ENCODE measurements around the gene RNF149. TPM values are rescaled to one million over a fixed set of nuclear protein-coding genes. Genes with fewer than 3 reads are reported as not detected.

Gene RNF149
- total RNA-seq, 1 donor from 2014 or later, result 45.0 TPM

DNA sequence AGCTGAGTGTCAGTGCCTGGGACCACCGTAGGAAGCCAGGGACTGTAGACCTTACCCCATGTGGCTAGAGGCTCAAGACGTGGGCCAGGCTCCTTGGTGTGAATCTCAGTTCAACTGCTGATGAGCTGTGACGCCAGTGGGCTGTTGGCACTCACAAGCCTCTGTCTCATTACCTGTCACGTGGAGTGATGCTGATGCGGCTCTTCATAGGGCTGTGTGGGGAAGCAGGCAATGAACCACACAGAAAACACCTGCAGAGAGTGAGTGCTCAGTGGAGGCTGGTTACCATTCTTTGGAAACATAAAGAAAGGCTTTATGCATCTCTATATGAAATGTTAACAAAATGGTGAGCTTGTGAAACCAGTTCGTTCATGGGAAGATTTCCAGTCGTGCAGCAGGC lies 42.7 kb upstream of the RNF149 start:
- TF ChIP-seq, protein P1, sequence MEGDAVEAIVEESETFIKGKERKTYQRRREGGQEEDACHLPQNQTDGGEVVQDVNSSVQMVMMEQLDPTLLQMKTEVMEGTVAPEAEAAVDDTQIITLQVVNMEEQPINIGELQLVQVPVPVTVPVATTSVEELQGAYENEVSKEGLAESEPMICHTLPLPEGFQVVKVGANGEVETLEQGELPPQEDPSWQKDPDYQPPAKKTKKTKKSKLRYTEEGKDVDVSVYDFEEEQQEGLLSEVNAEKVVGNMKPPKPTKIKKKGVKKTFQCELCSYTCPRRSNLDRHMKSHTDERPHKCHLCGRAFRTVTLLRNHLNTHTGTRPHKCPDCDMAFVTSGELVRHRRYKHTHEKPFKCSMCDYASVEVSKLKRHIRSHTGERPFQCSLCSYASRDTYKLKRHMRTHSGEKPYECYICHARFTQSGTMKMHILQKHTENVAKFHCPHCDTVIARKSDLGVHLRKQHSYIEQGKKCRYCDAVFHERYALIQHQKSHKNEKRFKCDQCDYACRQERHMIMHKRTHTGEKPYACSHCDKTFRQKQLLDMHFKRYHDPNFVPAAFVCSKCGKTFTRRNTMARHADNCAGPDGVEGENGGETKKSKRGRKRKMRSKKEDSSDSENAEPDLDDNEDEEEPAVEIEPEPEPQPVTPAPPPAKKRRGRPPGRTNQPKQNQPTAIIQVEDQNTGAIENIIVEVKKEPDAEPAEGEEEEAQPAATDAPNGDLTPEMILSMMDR (conservative IDR thresholded peaks at IDR 0.05; ENCODE audit: low read depth, low read length), result no peak
- H3K4me3 ChIP-seq (ENCODE audit: low read depth, low read length), result no peak overlapping the region
- no peak for DNase-seq (ENCODE audit: low read depth)

DNA sequence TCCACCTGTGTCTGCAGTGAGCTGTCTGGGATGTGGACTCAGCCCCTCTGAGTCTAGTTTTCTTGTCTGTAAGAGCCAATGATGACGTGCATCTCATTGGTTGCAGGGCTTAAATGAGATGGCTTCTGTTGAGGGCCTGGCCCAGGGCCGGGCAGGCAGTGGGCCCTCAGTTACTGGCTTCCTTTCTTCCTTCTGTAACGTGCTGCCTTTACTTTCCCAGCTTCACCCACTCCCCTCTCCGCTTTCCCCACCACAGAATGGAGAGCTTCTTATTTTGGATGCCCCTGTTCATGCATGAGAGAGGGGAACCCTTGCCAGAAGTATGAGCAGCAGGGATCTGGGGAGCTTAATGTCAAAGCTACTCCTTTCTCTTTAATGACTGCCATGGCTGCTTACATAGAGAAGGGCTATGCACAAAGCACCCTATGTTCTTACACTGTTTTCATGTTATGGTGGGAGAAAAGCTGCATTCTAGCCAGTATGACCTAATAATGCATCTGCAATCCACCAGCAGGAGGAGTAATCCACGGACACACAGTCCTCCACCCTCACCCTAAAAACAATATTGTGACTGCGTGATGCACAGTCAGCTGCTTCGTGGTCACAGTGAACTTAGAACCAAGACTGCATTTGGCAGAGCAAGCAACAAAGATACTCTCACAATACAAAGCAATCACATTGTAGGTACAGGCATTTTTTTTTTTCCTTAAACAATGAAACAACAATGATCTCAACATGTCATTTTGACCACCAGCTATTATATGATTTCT lies 41.6 kb upstream of the RNF149 start:
- DNase-seq (ENCODE audit: low read depth), result no peak
- H3K4me3 ChIP-seq (ENCODE audit: low read depth, low read length), result no peak overlapping the region
- TF ChIP-seq, protein P1 (conservative IDR thresholded peaks at IDR 0.05; ENCODE audit: low read depth, low read length), result peak; percentile 60

DNA sequence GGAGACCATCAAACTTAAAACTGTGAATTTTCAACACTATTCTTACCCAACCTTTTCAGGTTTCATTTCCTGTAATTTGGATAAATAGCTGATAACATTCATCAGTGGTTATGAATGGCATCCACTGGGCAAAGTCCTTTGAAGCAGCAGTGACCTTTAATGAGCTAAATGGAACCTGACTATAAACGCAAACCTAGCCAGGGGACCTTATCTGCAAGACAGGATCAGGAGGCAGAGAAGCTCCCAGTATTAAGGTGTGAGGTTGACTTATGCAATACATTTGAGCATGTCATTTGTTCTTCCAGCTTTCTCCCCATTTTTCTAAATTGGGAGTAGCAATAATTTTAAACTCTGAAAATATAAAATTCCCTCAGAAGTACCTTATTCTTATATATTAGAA lies 40.4 kb upstream of the RNF149 start:
- no peak overlapping the region for H3K4me3 ChIP-seq (ENCODE audit: low read depth, low read length)
- TF ChIP-seq, protein P1 (conservative IDR thresholded peaks at IDR 0.05; ENCODE audit: low read depth, low read length), result no peak
- DNase-seq (ENCODE audit: low read depth), result no peak

DNA sequence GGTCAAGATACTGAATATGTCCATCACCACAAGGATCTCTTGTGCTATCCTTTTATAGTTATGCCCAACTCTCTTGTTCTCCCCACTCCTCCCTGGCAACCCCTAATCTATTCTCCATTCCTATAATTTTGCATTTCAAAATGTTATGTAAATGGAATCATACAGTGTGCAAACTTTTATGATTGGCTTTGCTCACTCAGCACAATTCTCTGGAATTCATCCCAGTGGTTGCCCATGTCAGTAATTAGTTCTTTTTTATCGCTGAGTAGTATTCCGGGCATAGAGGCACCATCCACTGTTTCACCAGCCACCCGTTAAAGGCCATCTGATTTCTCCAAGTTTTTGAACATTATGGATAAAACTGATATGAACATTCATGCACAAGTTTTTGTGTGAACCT lies 38.4 kb upstream of the RNF149 start:
- no peak for DNase-seq (ENCODE audit: low read depth)
- TF ChIP-seq, protein P1 (conservative IDR thresholded peaks at IDR 0.05; ENCODE audit: low read depth, low read length), result no peak

DNA sequence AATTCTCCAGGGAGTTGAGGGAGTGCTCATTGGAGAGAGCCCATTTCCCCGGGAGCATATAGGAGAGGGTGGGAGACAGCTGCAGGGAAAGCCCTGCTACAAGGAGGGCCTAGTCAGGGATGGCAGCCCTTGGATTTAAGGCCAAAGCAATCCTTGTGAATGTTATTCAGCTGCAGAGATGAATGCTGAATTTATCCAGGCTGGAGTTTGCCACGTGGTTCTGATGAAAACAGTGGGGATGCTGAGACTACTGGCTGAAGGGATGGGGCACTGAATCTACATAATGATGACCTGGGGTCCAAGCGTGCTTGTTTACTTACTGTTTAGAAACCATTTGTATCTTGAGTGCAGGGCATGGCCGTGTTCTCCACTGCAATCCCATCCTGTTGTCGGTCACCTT lies 35.6 kb upstream of the RNF149 start:
- DNase-seq (ENCODE audit: low read depth), result no peak
- no peak overlapping the region for H3K4me3 ChIP-seq (ENCODE audit: low read depth, low read length)
- TF ChIP-seq, protein P1 (conservative IDR thresholded peaks at IDR 0.05; ENCODE audit: low read depth, low read length), result no peak

More for the DNA sequence above, 38.4 kb upstream of the RNF149 start:
- no peak overlapping the region for H3K4me3 ChIP-seq (ENCODE audit: low read depth, low read length)

DNA sequence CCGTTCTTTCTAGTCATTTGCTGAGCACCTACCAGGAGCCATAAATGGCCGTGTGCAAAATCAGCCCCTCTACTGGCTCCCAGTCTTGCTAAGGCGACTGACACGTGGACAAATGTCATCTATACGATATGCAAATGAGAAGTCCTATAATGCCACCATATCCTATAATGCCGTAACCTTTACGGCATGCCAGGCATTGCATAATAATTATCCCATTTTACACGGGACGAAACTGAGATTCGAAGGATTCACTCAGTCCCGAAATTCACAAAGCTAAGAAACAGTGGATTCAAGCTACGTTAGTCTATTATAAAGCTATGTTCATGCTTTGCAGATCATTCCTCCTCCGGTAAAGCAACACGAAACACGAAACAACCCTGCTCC lies 34.1 kb upstream of the RNF149 start:
- TF ChIP-seq, protein P1 (conservative IDR thresholded peaks at IDR 0.05; ENCODE audit: low read depth, low read length), result no peak
- no peak overlapping the region for H3K4me3 ChIP-seq (ENCODE audit: low read depth, low read length)
- DNase-seq (ENCODE audit: low read depth), result no peak

All from epithelial cell of proximal tubule (primary cell).